ENCODE data around the gene RPS29. TPM values are rescaled to one million over a fixed set of nuclear protein-coding genes. Genes with fewer than 3 reads are reported as not detected.

Gene RPS29
- total RNA-seq, 2 experiments from 2014 or later: 3,356 to 3,996 TPM

- Histone ChIP-seq H3K36me3 (ENCODE audit: insufficient read depth, low read length) (peaks cover 11% of the 10 kb centered on the region), H3K9me3 (ENCODE audit: control insufficient read depth in 1 of 2, insufficient read depth in 1 of 2, low read length in 2 of 2) (no peaks in the 10 kb centered on the region), H3K4me1 (ENCODE audit: insufficient read depth, low read length) (peaks cover 29% of the 10 kb centered on the region), H3K27ac (ENCODE audit: low read depth in 1 of 2, low read length in 2 of 2) (peak overlapping the region; percentile 29 to 39), H3K4me3 (ENCODE audit: low read length) (no peak overlapping the region), H3K27me3 (ENCODE audit: control insufficient read depth in 1 of 2, insufficient read depth in 2 of 2, low read length in 2 of 2) (no peaks in the 10 kb centered on the region)
- H3K36me3 Mint-ChIP-seq (ENCODE audit: low read depth): peaks cover 46% of the 10 kb centered on the region
- TF ChIP-seq, protein P1, sequence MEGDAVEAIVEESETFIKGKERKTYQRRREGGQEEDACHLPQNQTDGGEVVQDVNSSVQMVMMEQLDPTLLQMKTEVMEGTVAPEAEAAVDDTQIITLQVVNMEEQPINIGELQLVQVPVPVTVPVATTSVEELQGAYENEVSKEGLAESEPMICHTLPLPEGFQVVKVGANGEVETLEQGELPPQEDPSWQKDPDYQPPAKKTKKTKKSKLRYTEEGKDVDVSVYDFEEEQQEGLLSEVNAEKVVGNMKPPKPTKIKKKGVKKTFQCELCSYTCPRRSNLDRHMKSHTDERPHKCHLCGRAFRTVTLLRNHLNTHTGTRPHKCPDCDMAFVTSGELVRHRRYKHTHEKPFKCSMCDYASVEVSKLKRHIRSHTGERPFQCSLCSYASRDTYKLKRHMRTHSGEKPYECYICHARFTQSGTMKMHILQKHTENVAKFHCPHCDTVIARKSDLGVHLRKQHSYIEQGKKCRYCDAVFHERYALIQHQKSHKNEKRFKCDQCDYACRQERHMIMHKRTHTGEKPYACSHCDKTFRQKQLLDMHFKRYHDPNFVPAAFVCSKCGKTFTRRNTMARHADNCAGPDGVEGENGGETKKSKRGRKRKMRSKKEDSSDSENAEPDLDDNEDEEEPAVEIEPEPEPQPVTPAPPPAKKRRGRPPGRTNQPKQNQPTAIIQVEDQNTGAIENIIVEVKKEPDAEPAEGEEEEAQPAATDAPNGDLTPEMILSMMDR (IDR thresholded peaks at IDR 0.05): no peak
- peak overlapping the region; percentile 100 for H3K27ac Mint-ChIP-seq
- no peak for DNase-seq
- no peak for ATAC-seq (ENCODE audit: poor library complexity)
- H3K27me3 Mint-ChIP-seq: no peaks in the 10 kb centered on the region
- no peaks in the 10 kb centered on the region for H3K9me3 Mint-ChIP-seq
- peaks cover 73% of the 10 kb centered on the region for H3K4me1 Mint-ChIP-seq (ENCODE audit: low read depth)
- ChIA-PET POLR2A (interaction anchor here (2.5 to 6.2 kb wide), 4 partner anchors 11 to 146 kb away, joined by 12 to 350 read pairs (median 52); partner anchors contain the start of genes DNAAF2, KLHDC2, LRR1 and RPS29), CTCF (interaction anchor here (1.4 to 7.4 kb wide), 2 partner anchors 10 to 145 kb away, joined by 9 to 168 read pairs; partner anchors contain the start of genes DNAAF2 and KLHDC2)
- intact Hi-C loops (cut with DNase I, micrococcal nuclease): loop anchor here in 1 of 2 experiments (5.0 kb wide), 2 partner anchors 494 to 689 kb away; partner anchors contain the start of genes DMAC2L, L2HGDH and VCPKMT
- peak overlapping the region; percentile 99 for H3K4me3 Mint-ChIP-seq
These were observed 37.2 kb upstream of the RPS29 start for GRCh38 chr14:49623387-49623786.

- Mint-ChIP-seq H3K9me3 (no peaks in the 10 kb centered on the region), H3K4me3 (peak overlapping the region; percentile 99), H3K36me3 (ENCODE audit: low read depth) (peaks cover 54% of the 10 kb centered on the region), H3K27me3 (no peaks in the 10 kb centered on the region), H3K4me1 (ENCODE audit: low read depth) (peaks cover 79% of the 10 kb centered on the region), H3K27ac (peak overlapping the region; percentile 100)
- TF ChIP-seq, protein P1 (IDR thresholded peaks at IDR 0.05): no peak
- ChIA-PET POLR2A (interaction anchor here (2.7 to 6.2 kb wide), 5 partner anchors 12 to 240 kb away, joined by 45 to 350 read pairs (median 140); partner anchors contain the start of genes DNAAF2, KLHDC2, LRR1 and RPS29), CTCF (interaction anchor here (3.4 to 7.4 kb wide), 2 partner anchors 11 to 35 kb away, joined by 40 to 168 read pairs; partner anchors contain the start of genes DNAAF2 and RPS29)
- ATAC-seq (ENCODE audit: poor library complexity) (no peak), DNase-seq (no peak)
- intact Hi-C loops (cut with DNase I, micrococcal nuclease): loop anchor here in 1 of 2 experiments (5.0 kb wide), 2 partner anchors 495 to 690 kb away; partner anchors contain the start of genes DMAC2L, L2HGDH and VCPKMT
- Histone ChIP-seq H3K27ac (ENCODE audit: low read depth in 1 of 2, low read length in 2 of 2) (peak overlapping the region; percentile 5 to 98), H3K9me3 (ENCODE audit: control insufficient read depth in 1 of 2, insufficient read depth in 1 of 2, low read length in 2 of 2) (no peaks in the 10 kb centered on the region), H3K4me3 (ENCODE audit: low read length) (peak overlapping the region; percentile 95), H3K4me1 (ENCODE audit: insufficient read depth, low read length) (peaks cover 36% of the 10 kb centered on the region), H3K27me3 (ENCODE audit: control insufficient read depth in 1 of 2, insufficient read depth in 2 of 2, low read length in 2 of 2) (no peaks in the 10 kb centered on the region), H3K36me3 (ENCODE audit: insufficient read depth, low read length) (peaks cover 20% of the 10 kb centered on the region)
These were observed 35.9 kb upstream of the RPS29 start for GRCh38 chr14:49622022-49622607.

GRCh38 chr14:49621114-49621881 lies 35.1 kb upstream of the RPS29 start:
- Histone ChIP-seq H3K4me3 (ENCODE audit: low read length) (peak overlapping the region; percentile 95), H3K4me1 (ENCODE audit: insufficient read depth, low read length) (peaks cover 36% of the 10 kb centered on the region), H3K9me3 (ENCODE audit: control insufficient read depth in 1 of 2, insufficient read depth in 1 of 2, low read length in 2 of 2) (no peaks in the 10 kb centered on the region), H3K27me3 (ENCODE audit: control insufficient read depth in 1 of 2, insufficient read depth in 2 of 2, low read length in 2 of 2) (no peaks in the 10 kb centered on the region), H3K27ac (ENCODE audit: low read depth in 1 of 2, low read length in 2 of 2) (peak overlapping the region; percentile 98 to 99), H3K36me3 (ENCODE audit: insufficient read depth, low read length) (peaks cover 23% of the 10 kb centered on the region)
- ATAC-seq (ENCODE audit: poor library complexity) (peak; percentile 6), DNase-seq (peak in 7 of 14 experiments; percentile 39 to 70 (median 51))
- H3K4me3 Mint-ChIP-seq: peak overlapping the region; percentile 99
- H3K9me3 Mint-ChIP-seq: no peaks in the 10 kb centered on the region
- CTCF ChIA-PET: interaction anchor here (0.7 to 7.4 kb wide), 9 partner anchors 12 to 239 kb away, joined by 3 to 168 read pairs (median 6); partner anchors contain the start of genes DNAAF2, KLHDC2, LRR1 and RPS29
- TF ChIP-seq, protein P1 (IDR thresholded peaks at IDR 0.05): no peak
- H3K4me1 Mint-ChIP-seq (ENCODE audit: low read depth): peaks cover 77% of the 10 kb centered on the region
- POLR2A ChIA-PET: interaction anchor here (0.7 to 6.2 kb wide), 24 partner anchors 8 to 1208 kb away, joined by 3 to 350 read pairs (median 6); partner anchors contain the start of genes ARF6, CDKL1, DNAAF2 and KLHDC1
- peak overlapping the region; percentile 100 for H3K27ac Mint-ChIP-seq
- no peaks in the 10 kb centered on the region for H3K27me3 Mint-ChIP-seq
- H3K36me3 Mint-ChIP-seq (ENCODE audit: low read depth): peaks cover 52% of the 10 kb centered on the region
- intact Hi-C loops (cut with DNase I, micrococcal nuclease): loop anchor here in 1 of 2 experiments (2.0 to 5.0 kb wide), 4 partner anchors 14 to 691 kb away; partner anchors contain the start of genes DMAC2L, DNAAF2, L2HGDH and LRR1

Measured in CD4-positive, alpha-beta T cell (primary cell).